Kidney (tissue), 14 donors: ENCODE results near the gene DHCR24. TPM values are rescaled to one million over a fixed set of nuclear protein-coding genes. Genes with fewer than 3 reads are reported as not detected.
"Not testable (repeated sequence)": the region's sequence is repeated elsewhere in the genome, so short reads cannot be mapped to it uniquely, and the experiment has no call there.

ENCODE experiments used
- DNase-seq, 5 donors: peaks; one replicate each; pipeline ENCODE4 v3.0.0-alpha.2; 2013 to 2020
- FAIRE-seq: peaks from 2 replicates; lab custom pipeline; 2012; peaks lifted over from hg19 to GRCh38; lab: Jason Lieb, UNC
- H3K27ac ChIP-seq, 2 donors: one replicate each; pipeline ENCODE4 v1.7.0; 2013; ENCODE audit warnings: low read depth in 2 of 2, low read length in 2 of 2, inconsistent platforms in 1 of 2
- H3K27me3 ChIP-seq: one replicate; pipeline ENCODE4 v1.7.1; 2013; ENCODE audit warnings: low read length, inconsistent platforms; ENCODE audit not compliant: control insufficient read depth, insufficient read depth
- H3K36me3 ChIP-seq, 3 donors: one replicate each; pipeline versions ENCODE4 v1.7.0 to v1.7.1; 2013; ENCODE audit warnings: low read length in 3 of 3, control low read depth in 1 of 3, inconsistent platforms in 1 of 3; ENCODE audit not compliant: insufficient read depth in 3 of 3, control insufficient read depth in 2 of 3
- H3K4me1 ChIP-seq, 3 donors: one replicate each; pipeline versions ENCODE4 v1.7.0 to v1.7.1; 2013; ENCODE audit warnings: low read length in 3 of 3, inconsistent platforms in 1 of 3, low read depth in 1 of 3; ENCODE audit not compliant: control insufficient read depth in 2 of 3, insufficient read depth in 2 of 3
- H3K4me3 ChIP-seq, 3 donors: one replicate each; pipeline versions ENCODE4 v1.7.0 to v1.8.1; 2013; ENCODE audit warnings: low read length in 3 of 3, control low read depth in 1 of 3, inconsistent platforms in 1 of 3
- H3K9ac ChIP-seq, 3 donors: one replicate each; pipeline versions ENCODE4 v1.7.0 to v1.7.1; 2013; ENCODE audit warnings: low read length in 3 of 3, control low read depth in 1 of 3, inconsistent platforms in 1 of 3
- H3K9me3 ChIP-seq, 3 donors: one replicate each; pipeline versions ENCODE4 v1.7.0 to v1.7.1; 2013; ENCODE audit warnings: low read length in 3 of 3, control low read depth in 1 of 3, inconsistent platforms in 1 of 3; ENCODE audit not compliant: control insufficient read depth in 2 of 3, insufficient read depth in 1 of 3
- CTCF ChIP-seq: IDR thresholded peaks from 3 replicates; pipeline ENCODE4 v1.5.1; 2012; ENCODE audit warnings: mild to moderate bottlenecking, moderate library complexity, borderline replicate concordance; ENCODE audit not compliant: insufficient read depth; ENCODE audit errors: extremely low read depth
- intact Hi-C: fragments of 100-400 bp; cut with DNase I; formaldehyde crosslinking; loops from one replicate; pipeline ENCODE4 v1.11.1; 2022
- polyA plus RNA-seq: library from polyadenylated mRNA; stranded (reverse); fragments of 350-450 nt; fragmentation: Illumina TruSeq; extraction: RNeasy Lipid Tissue Mini Kit (QIAGEN cat#74804); gene quantifications from one replicate; pipeline ENCODE4 v1.2.3, GENCODE V29; 2014; ENCODE audit warnings: low read depth, low replicate concordance; ENCODE audit not compliant: insufficient read depth
- total RNA-seq: library from RNA; stranded (reverse); fragmentation: NEBNext Ultra II Directional; extraction: Animal tissue kit (Norgen Biotek cat#: 25700); gene quantifications from one replicate; pipeline ENCODE4 v1.2.1, GENCODE V29; 2021
- donor health status: control.
- donor health status: control.
- donor health status: control.
- donor health status: control.
- donor health status: control.
- donor health status: DM: yes; HTN: yes; CAD: no.
- donor health status: Normal renal cell carcinoma (clear cell type).

The DHCR24 gene
- total and polyA plus RNA-seq, 2 donors from 2014 or later, result 33.7 to 91.7 TPM

- no peak overlapping the region for H3K4me3 ChIP-seq
- no peak for TF ChIP-seq CTCF
- no peak overlapping the region for H3K9ac ChIP-seq
- peaks cover 0 to 9% (median 4%) of the 10 kb centered on the region in 3 donors for H3K4me1 ChIP-seq
- H3K27ac ChIP-seq, result no peak overlapping the region
- no peaks in the 10 kb centered on the region for H3K9me3 ChIP-seq
- FAIRE-seq (no peak), DNase-seq (no peak)
- H3K36me3 ChIP-seq, result no peaks in the 10 kb centered on the region
- intact Hi-C loops, result no loop called here
- H3K27me3 ChIP-seq, result no peaks in the 10 kb centered on the region
Observed at GRCh38 chr1:54884135-54884586, 2.8 kb downstream of the DHCR24 start.

GRCh38 chr1:54883349-54884102, 3.5 kb downstream of the DHCR24 start:
- H3K4me1 ChIP-seq, result peaks cover 0 to 9% (median 4%) of the 10 kb centered on the region in 3 donors
- intact Hi-C loops, result no loop called here
- H3K36me3 ChIP-seq, result no peaks in the 10 kb centered on the region
- no peak for TF ChIP-seq CTCF
- no peak overlapping the region for H3K4me3 ChIP-seq
- H3K27me3 ChIP-seq, result no peaks in the 10 kb centered on the region
- FAIRE-seq (no peak), DNase-seq (no peak)
- no peaks in the 10 kb centered on the region for H3K9me3 ChIP-seq
- H3K27ac ChIP-seq, result no peak overlapping the region
- no peak overlapping the region for H3K9ac ChIP-seq

GRCh38 chr1:54882519-54882918, 4.5 kb downstream of the DHCR24 start:
- Histone ChIP-seq H3K4me1 (peaks cover 0 to 6% (median 0%) of the 10 kb centered on the region in 3 donors), H3K27ac (no peak overlapping the region), H3K27me3 (no peaks in the 10 kb centered on the region), H3K36me3 (no peaks in the 10 kb centered on the region), H3K4me3 (no peak overlapping the region), H3K9me3 (no peaks in the 10 kb centered on the region), H3K9ac (no peak overlapping the region)
- no peak for TF ChIP-seq CTCF
- FAIRE-seq (no peak), DNase-seq (no peak)
- intact Hi-C loops, result no loop called here

GRCh38 chr1:54881604-54882003, 5.4 kb downstream of the DHCR24 start:
- FAIRE-seq, H3K4me1 ChIP-seq, intact Hi-C loops: not testable (repeated sequence)

More at GRCh38 chr1:54881604-54882003, 5.4 kb downstream of the DHCR24 start:
- H3K27me3 ChIP-seq, H3K27ac ChIP-seq, H3K4me3 ChIP-seq, H3K9me3 ChIP-seq, DNase-seq, H3K36me3 ChIP-seq, H3K9ac ChIP-seq: not testable (repeated sequence)
